ENCODE data around the gene DNAAF2.
"Not testable (repeated sequence)": the region's sequence is repeated elsewhere in the genome, so short reads cannot be mapped to it uniquely, and the experiment has no call there.

Gene DNAAF2

GRCh38 chr14:49634547-49635334 is at the start of gene DNAAF2:
TSS of gene DNAAF2 (minus strand) at chr14:49635244. CDS start at chr14:49635149, 95 bp downstream.
- DNase-seq, result peak in 8 of 10 donors; percentile 25 to 88 (median 38)
- intact Hi-C loops (cut with DNase I), result loop anchor here (1.0 kb wide), 3 partner anchors 54 to 218 kb away; partner anchors contain the start of genes KLHDC2, NEMF and POLE2

- intact Hi-C loops (cut with DNase I), result no loop called here
- DNase-seq, result no peak
Measured at GRCh38 chr14:49679271-49679670, 44.2 kb upstream of the DNAAF2 start.

GRCh38 chr14:49677643-49678042 is 42.6 kb upstream of the DNAAF2 start:
- DNase-seq, result no peak
- intact Hi-C loops (cut with DNase I), result no loop called here

GRCh38 chr14:49673586-49673985 is 38.5 kb upstream of the DNAAF2 start:
- intact Hi-C loops (cut with DNase I), result no loop called here
- DNase-seq, result no peak

GRCh38 chr14:49670475-49670874 is 35.4 kb upstream of the DNAAF2 start:
- intact Hi-C loops (cut with DNase I), result no loop called here
- DNase-seq, result no peak

GRCh38 chr14:49659526-49660455 is 24.7 kb upstream of the DNAAF2 start:
- intact Hi-C loops (cut with DNase I), result no loop called here
- DNase-seq, result no peak

- intact Hi-C loops (cut with DNase I); DNase-seq: not testable (repeated sequence)
Measured at GRCh38 chr14:49657500-49657899, 22.5 kb upstream of the DNAAF2 start.

GRCh38 chr14:49654511-49654910 is 19.5 kb upstream of the DNAAF2 start:
- intact Hi-C loops (cut with DNase I), result no loop called here
- DNase-seq, result no peak

GRCh38 chr14:49653508-49653907 is 18.5 kb upstream of the DNAAF2 start:
- intact Hi-C loops (cut with DNase I), result no loop called here

GRCh38 chr14:49642163-49642562 is 7.1 kb upstream of the DNAAF2 start:
- no peak for DNase-seq
- intact Hi-C loops (cut with DNase I), result no loop called here

More at GRCh38 chr14:49653508-49653907, 18.5 kb upstream of the DNAAF2 start:
- no peak for DNase-seq

GRCh38 chr14:49641697-49642129 is 6.7 kb upstream of the DNAAF2 start:
- peak in 3 of 10 donors; percentile 22 to 41 (median 25) for DNase-seq
- intact Hi-C loops (cut with DNase I), result no loop called here

- intact Hi-C loops (cut with DNase I), result no loop called here
- no peak for DNase-seq
Measured at GRCh38 chr14:49640540-49641417, 5.7 kb upstream of the DNAAF2 start.

GRCh38 chr14:49637534-49638078 is 2.6 kb upstream of the DNAAF2 start:
- no peak for DNase-seq
- intact Hi-C loops (cut with DNase I), result no loop called here

- DNase-seq, result no peak
- intact Hi-C loops (cut with DNase I), result no loop called here
Measured at GRCh38 chr14:49636866-49637265, 1.8 kb upstream of the DNAAF2 start.

GRCh38 chr14:49633640-49634546 is 1.2 kb downstream of the DNAAF2 start:
- intact Hi-C loops (cut with DNase I), result loop anchor here (1.0 kb wide), 3 partner anchors 54 to 218 kb away; partner anchors contain the start of genes KLHDC2, NEMF and POLE2
- DNase-seq, result peak; percentile 87 to 99 (median 94)

- intact Hi-C loops (cut with DNase I), result loop anchor here (5.0 kb wide), 1 partner anchor 238 kb away; no protein-coding TSS in a partner anchor
- no peak for DNase-seq
Measured at GRCh38 chr14:49623941-49624839, 10.9 kb downstream of the DNAAF2 start.

- DNase-seq, result no peak
- intact Hi-C loops (cut with DNase I), result loop anchor here (5.0 kb wide), 1 partner anchor 239 kb away; no protein-coding TSS in a partner anchor
Measured at GRCh38 chr14:49623387-49623786, 11.7 kb downstream of the DNAAF2 start.
